ENCODE results near the gene ADA. TPM values are rescaled to one million over a fixed set of nuclear protein-coding genes. Genes with fewer than 3 reads are reported as not detected.

ADA gene
- total and polyA plus RNA-seq, 5 donors from 2014 or later: 28.1 to 41.3 (median 38.3) TPM

GRCh38 chr20:44587035-44587980 is 64.2 kb downstream of the ADA start:
- no peak overlapping the region for H3K27ac ChIP-seq (ENCODE audit: insufficient read depth, low read length, poor library complexity, severe bottlenecking)
- H3K4me3 ChIP-seq (ENCODE audit: low read depth, low read length): no peak overlapping the region
- H3K36me3 ChIP-seq (ENCODE audit: control insufficient read depth, insufficient read depth, low read length): no peaks in the 10 kb centered on the region
- Mint-ChIP-seq H3K4me3 (no peak overlapping the region), H3K9me3 (no peaks in the 10 kb centered on the region), H3K36me3 (no peaks in the 10 kb centered on the region), H3K4me1 (no peaks in the 10 kb centered on the region), H3K27me3 (no peaks in the 10 kb centered on the region), H3K27ac (no peak overlapping the region)
- no peaks in the 10 kb centered on the region for H3K4me1 ChIP-seq (ENCODE audit: control insufficient read depth, insufficient read depth, low read length, poor library complexity, severe bottlenecking)
- peak in 1 of 2 donors; percentile 6 for ATAC-seq (ENCODE audit: low read depth in 2 of 2)
- no peak for DNase-seq
- H3K27me3 ChIP-seq (ENCODE audit: control insufficient read depth, insufficient read depth, low read length): no peaks in the 10 kb centered on the region
- H3K9me3 ChIP-seq (ENCODE audit: control insufficient read depth in 2 of 2, low read length in 2 of 2): no peaks in the 10 kb centered on the region

DNA sequence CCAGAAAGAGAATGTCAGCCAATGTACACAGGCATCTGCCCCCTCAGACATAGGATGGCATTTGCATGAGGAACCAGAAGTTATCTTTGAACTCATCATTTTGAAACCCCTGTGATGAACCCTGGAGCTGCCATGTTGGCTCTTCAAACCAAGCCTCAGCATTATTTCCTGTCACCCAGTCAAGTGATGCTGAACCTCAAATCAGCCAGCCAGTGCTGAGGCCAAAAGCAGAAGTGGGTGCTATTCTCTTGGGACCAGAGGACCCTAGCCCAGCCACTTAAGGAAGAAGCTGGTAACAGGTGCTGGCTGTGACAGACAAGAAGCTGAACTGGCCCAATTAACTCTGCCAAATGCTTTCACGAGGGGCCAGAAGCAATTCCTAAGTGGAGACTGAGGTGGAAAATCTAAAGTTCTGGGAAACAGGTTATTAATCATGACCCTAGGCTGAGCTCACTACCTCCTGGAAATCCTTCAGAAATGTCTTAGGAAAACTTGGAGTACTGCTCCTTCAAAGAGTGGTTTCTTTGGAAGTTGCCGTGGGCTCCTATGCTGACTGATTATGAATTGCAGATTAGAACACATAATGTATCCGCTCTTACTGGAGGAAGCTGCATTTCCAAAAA is 65.1 kb downstream of the ADA start:
- Histone ChIP-seq H3K36me3 (ENCODE audit: control insufficient read depth, insufficient read depth, low read length) (no peaks in the 10 kb centered on the region), H3K4me3 (ENCODE audit: low read depth, low read length) (no peak overlapping the region), H3K4me1 (ENCODE audit: control insufficient read depth, insufficient read depth, low read length, poor library complexity, severe bottlenecking) (no peaks in the 10 kb centered on the region), H3K27me3 (ENCODE audit: control insufficient read depth, insufficient read depth, low read length) (no peaks in the 10 kb centered on the region), H3K9me3 (ENCODE audit: control insufficient read depth in 2 of 2, low read length in 2 of 2) (no peaks in the 10 kb centered on the region), H3K27ac (ENCODE audit: insufficient read depth, low read length, poor library complexity, severe bottlenecking) (no peak overlapping the region)
- Mint-ChIP-seq H3K27me3 (no peaks in the 10 kb centered on the region), H3K27ac (no peak overlapping the region), H3K9me3 (no peaks in the 10 kb centered on the region), H3K4me3 (no peak overlapping the region), H3K36me3 (no peaks in the 10 kb centered on the region), H3K4me1 (no peaks in the 10 kb centered on the region)
- ATAC-seq (ENCODE audit: low read depth in 2 of 2) (peak; percentile 42 to 44), DNase-seq (no peak)

DNA sequence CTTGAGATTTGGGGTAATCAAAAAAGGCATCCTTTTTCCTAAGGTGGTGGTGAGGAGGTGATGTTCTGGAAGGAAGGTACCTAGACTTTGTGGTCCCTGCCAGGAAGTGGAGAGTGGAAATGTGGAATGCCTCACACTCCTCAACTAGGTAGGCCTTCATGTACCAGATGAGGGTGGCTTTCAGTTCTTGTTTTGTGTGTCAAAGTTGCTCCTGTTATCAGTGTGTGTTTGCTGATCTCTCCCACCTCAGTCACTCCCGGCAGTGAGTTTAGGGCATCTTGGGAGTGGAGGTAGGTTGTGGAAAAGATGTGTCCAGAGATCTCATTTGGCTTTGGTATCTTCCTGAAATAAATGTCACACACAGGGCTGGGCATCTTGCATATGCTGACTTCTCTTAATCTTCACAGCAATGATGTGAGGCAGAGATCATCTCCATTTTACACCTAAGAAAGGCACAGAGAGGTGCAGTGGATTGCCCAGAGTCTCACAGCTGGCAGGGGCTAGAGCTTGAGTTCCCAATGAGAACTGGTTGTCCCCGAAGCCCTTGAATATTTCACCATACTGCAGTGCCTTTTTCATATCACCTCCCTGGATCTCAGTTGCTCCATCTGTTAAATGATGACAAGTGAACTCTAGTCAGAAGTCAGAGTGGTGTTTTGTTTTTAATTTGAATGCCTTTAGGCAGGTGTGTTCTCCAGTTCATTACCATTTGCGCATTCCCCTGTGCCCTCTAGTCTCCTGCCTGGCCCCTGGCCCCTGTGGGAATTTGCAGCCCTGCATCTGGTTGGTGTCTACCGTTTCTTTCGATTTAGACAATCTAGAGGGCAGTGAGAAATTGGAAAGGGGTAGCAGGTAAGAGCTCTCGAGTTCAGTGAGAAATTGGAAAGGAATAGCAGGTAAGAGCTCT is 66.2 kb downstream of the ADA start:
- peaks cover 0 to 3% (median 1%) of the 10 kb centered on the region in 4 donors for H3K4me1 Mint-ChIP-seq
- no peaks in the 10 kb centered on the region for H3K9me3 ChIP-seq (ENCODE audit: control insufficient read depth in 2 of 2, low read length in 2 of 2)
- DNase-seq (no peak), ATAC-seq (ENCODE audit: low read depth in 2 of 2) (no peak)
- no peaks in the 10 kb centered on the region for H3K4me1 ChIP-seq (ENCODE audit: control insufficient read depth, insufficient read depth, low read length, poor library complexity, severe bottlenecking)
- H3K9me3 Mint-ChIP-seq: no peaks in the 10 kb centered on the region
- peak overlapping the region in 2 of 3 donors; percentile 32 to 61 for H3K27ac Mint-ChIP-seq
- no peaks in the 10 kb centered on the region for H3K36me3 Mint-ChIP-seq
- H3K27me3 ChIP-seq (ENCODE audit: control insufficient read depth, insufficient read depth, low read length): no peaks in the 10 kb centered on the region
- H3K27ac ChIP-seq (ENCODE audit: insufficient read depth, low read length, poor library complexity, severe bottlenecking): no peak overlapping the region
- H3K4me3 ChIP-seq (ENCODE audit: low read depth, low read length): no peak overlapping the region
- H3K36me3 ChIP-seq (ENCODE audit: control insufficient read depth, insufficient read depth, low read length): no peaks in the 10 kb centered on the region
- H3K27me3 Mint-ChIP-seq: no peaks in the 10 kb centered on the region
- no peak overlapping the region for H3K4me3 Mint-ChIP-seq

- H3K27me3 ChIP-seq (ENCODE audit: control insufficient read depth, insufficient read depth, low read length): no peaks in the 10 kb centered on the region
- no peak overlapping the region for H3K4me3 ChIP-seq (ENCODE audit: low read depth, low read length)
- Mint-ChIP-seq H3K9me3 (no peaks in the 10 kb centered on the region), H3K4me1 (peaks cover 0 to 3% (median 1%) of the 10 kb centered on the region in 4 donors), H3K27me3 (no peaks in the 10 kb centered on the region), H3K36me3 (no peaks in the 10 kb centered on the region), H3K4me3 (no peak overlapping the region), H3K27ac (no peak overlapping the region)
- no peak overlapping the region for H3K27ac ChIP-seq (ENCODE audit: insufficient read depth, low read length, poor library complexity, severe bottlenecking)
- H3K4me1 ChIP-seq (ENCODE audit: control insufficient read depth, insufficient read depth, low read length, poor library complexity, severe bottlenecking): no peaks in the 10 kb centered on the region
- DNase-seq (no peak), ATAC-seq (ENCODE audit: low read depth in 2 of 2) (no peak)
- no peaks in the 10 kb centered on the region for H3K36me3 ChIP-seq (ENCODE audit: control insufficient read depth, insufficient read depth, low read length)
- H3K9me3 ChIP-seq (ENCODE audit: control insufficient read depth in 2 of 2, low read length in 2 of 2): no peaks in the 10 kb centered on the region
Observed at GRCh38 chr20:44584162-44584561, 67.3 kb downstream of the ADA start.

DNA sequence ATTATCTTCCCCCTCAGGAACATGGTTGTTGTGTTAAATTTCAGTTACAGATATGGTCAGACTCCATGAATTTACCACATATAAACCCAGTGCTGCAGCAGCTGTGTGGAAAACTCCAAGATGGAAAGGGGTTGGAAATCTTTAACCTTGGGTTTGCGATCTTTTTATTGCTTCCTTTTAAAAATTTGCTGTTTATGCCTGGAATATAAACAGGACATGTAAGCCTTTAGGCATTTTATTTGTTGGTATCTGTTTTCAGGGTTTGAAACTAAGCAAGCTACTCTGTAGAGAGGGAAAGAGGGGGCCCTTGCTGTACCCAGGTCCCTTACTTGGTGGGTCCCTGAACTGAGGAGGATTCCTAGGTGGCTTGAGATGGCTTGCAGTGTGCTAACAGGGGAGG is 68.3 kb downstream of the ADA start:
- H3K27me3 Mint-ChIP-seq: no peaks in the 10 kb centered on the region
- no peak for DNase-seq
- Histone ChIP-seq H3K27me3 (ENCODE audit: control insufficient read depth, insufficient read depth, low read length) (no peaks in the 10 kb centered on the region), H3K36me3 (ENCODE audit: control insufficient read depth, insufficient read depth, low read length) (no peaks in the 10 kb centered on the region), H3K27ac (ENCODE audit: insufficient read depth, low read length, poor library complexity, severe bottlenecking) (no peak overlapping the region), H3K9me3 (ENCODE audit: control insufficient read depth in 2 of 2, low read length in 2 of 2) (no peaks in the 10 kb centered on the region), H3K4me1 (ENCODE audit: control insufficient read depth, insufficient read depth, low read length, poor library complexity, severe bottlenecking) (no peaks in the 10 kb centered on the region), H3K4me3 (ENCODE audit: low read depth, low read length) (no peak overlapping the region)
- H3K4me3 Mint-ChIP-seq: no peak overlapping the region
- peaks cover 0 to 4% (median 1%) of the 10 kb centered on the region in 4 donors for H3K4me1 Mint-ChIP-seq
- H3K36me3 Mint-ChIP-seq: no peaks in the 10 kb centered on the region
- ATAC-seq (ENCODE audit: low read depth in 2 of 2): no peak
- no peak overlapping the region for H3K27ac Mint-ChIP-seq
- H3K9me3 Mint-ChIP-seq: no peaks in the 10 kb centered on the region

- DNase-seq (no peak), ATAC-seq (ENCODE audit: low read depth in 2 of 2) (no peak)
- Mint-ChIP-seq H3K27ac (peak within 1 kb of the TSS in 1 of 3 donors; percentile 56), H3K4me3 (peak within 1 kb of the TSS in 1 of 4 donors; percentile 22), H3K4me1 (peaks cover 0 to 4% (median 1%) of the 10 kb centered on the region in 4 donors), H3K9me3 (no peaks in the 10 kb centered on the region), H3K27me3 (no peaks in the 10 kb centered on the region), H3K36me3 (no peaks in the 10 kb centered on the region)
- H3K36me3 ChIP-seq (ENCODE audit: control insufficient read depth, insufficient read depth, low read length): no peaks in the 10 kb centered on the region
- H3K9me3 ChIP-seq (ENCODE audit: control insufficient read depth in 2 of 2, low read length in 2 of 2): no peaks in the 10 kb centered on the region
- H3K27me3 ChIP-seq (ENCODE audit: control insufficient read depth, insufficient read depth, low read length): no peaks in the 10 kb centered on the region
- H3K4me3 ChIP-seq (ENCODE audit: low read depth, low read length): no peak within 1 kb of the TSS
- H3K4me1 ChIP-seq (ENCODE audit: control insufficient read depth, insufficient read depth, low read length, poor library complexity, severe bottlenecking): no peaks in the 10 kb centered on the region
- no peak within 1 kb of the TSS for H3K27ac ChIP-seq (ENCODE audit: insufficient read depth, low read length, poor library complexity, severe bottlenecking)
Observed at GRCh38 chr20:44582311-44583025, 69.0 kb downstream of the ADA start, which contains the start of gene PKIG. PKIG (plus strand) TSS chr20:44582579; CDS start chr20:44614557, 31,978 bp downstream.

DNA sequence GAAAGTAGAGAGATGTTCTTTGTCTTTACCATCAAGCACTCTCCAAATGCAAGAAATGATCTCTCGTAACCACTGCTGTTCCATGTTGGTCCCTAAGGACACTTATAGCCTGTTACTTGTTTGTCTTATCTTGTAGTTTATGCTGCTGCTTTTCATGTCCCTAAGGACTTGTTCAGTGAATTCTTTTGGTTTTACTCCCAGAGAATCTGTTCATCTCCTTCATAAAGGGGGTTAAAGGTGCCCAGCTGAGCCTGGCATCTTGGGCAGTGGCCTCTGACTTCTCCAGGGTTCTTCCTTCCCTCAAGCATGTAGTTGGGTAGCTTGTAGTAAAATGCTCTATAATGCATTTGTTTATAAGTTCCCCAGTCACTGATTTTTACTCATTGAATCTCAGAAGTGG is 70.0 kb downstream of the ADA start:
- H3K9me3 ChIP-seq (ENCODE audit: control insufficient read depth in 2 of 2, low read length in 2 of 2): no peaks in the 10 kb centered on the region
- ATAC-seq (ENCODE audit: low read depth in 2 of 2) (no peak), DNase-seq (no peak)
- Mint-ChIP-seq H3K27ac (peak overlapping the region in 1 of 3 donors; percentile 4), H3K4me3 (no peak overlapping the region), H3K27me3 (no peaks in the 10 kb centered on the region), H3K36me3 (no peaks in the 10 kb centered on the region), H3K4me1 (peaks cover 0 to 4% (median 1%) of the 10 kb centered on the region in 4 donors), H3K9me3 (no peaks in the 10 kb centered on the region)
- H3K36me3 ChIP-seq (ENCODE audit: control insufficient read depth, insufficient read depth, low read length): no peaks in the 10 kb centered on the region
- no peaks in the 10 kb centered on the region for H3K4me1 ChIP-seq (ENCODE audit: control insufficient read depth, insufficient read depth, low read length, poor library complexity, severe bottlenecking)
- no peaks in the 10 kb centered on the region for H3K27me3 ChIP-seq (ENCODE audit: control insufficient read depth, insufficient read depth, low read length)
- no peak overlapping the region for H3K27ac ChIP-seq (ENCODE audit: insufficient read depth, low read length, poor library complexity, severe bottlenecking)
- no peak overlapping the region for H3K4me3 ChIP-seq (ENCODE audit: low read depth, low read length)

Data from CD4-positive, CD25-positive, alpha-beta regulatory T cell (primary cell).